Thyroid gland (tissue), 4 donors: Measurements from ENCODE around the gene GNG10. TPM values are rescaled to one million over a fixed set of nuclear protein-coding genes. Genes with fewer than 3 reads are reported as not detected.

ENCODE experiments used
- DNase-seq, 2 donors: peaks; one replicate each; pipeline ENCODE4 v3.0.0-alpha.2; 2019
- H3K27ac ChIP-seq, 3 donors: fragments of 200-600 bp; sonication (generic); 1 replicate in 2 of 3; 2 replicates in 1 of 3; pipeline ENCODE4 v1.5.1; 2016 to 2019; ENCODE audit warnings: mild to moderate bottlenecking in 1 of 3, moderate library complexity in 1 of 3
- H3K27me3 ChIP-seq: fragments of 200-600 bp; sonication (generic); one replicate; pipeline ENCODE4 v1.5.1; 2019
- H3K36me3 ChIP-seq, 2 donors: fragments of 200-600 bp; sonication (generic); one replicate each; pipeline ENCODE4 v1.5.1; 2016 to 2019
- H3K4me1 ChIP-seq, 2 donors: fragments of 200-600 bp; sonication (generic); one replicate each; pipeline ENCODE4 v1.5.1; 2017 to 2019
- H3K4me3 ChIP-seq, 3 donors: fragments of 200-600 bp; sonication (generic); replicated peaks in 1 of 3; 1 replicate in 2 of 3; 2 replicates in 1 of 3; pipeline ENCODE4 v1.5.1; 2016; ENCODE audit warnings: mild to moderate bottlenecking in 1 of 3
- H3K9me3 ChIP-seq: fragments of 200-600 bp; sonication (generic); one replicate; pipeline ENCODE4 v1.5.1; 2017
- CTCF ChIP-seq, 6 experiments: fragments of 200-600 bp in 3 of 6; fragments of 450-650 bp in 3 of 6; sonication (generic) in 3 of 6; IDR thresholded peaks; one replicate each; pipeline ENCODE4 v1.5.1; 2016 to 2019; ENCODE audit warnings: antibody characterized with exemption in 6 of 6, mild to moderate bottlenecking in 2 of 6, inconsistent platforms in 1 of 6, moderate library complexity in 1 of 6
- POLR2A ChIP-seq, 2 donors: fragments of 450-650 bp; IDR thresholded peaks; one replicate each; pipeline ENCODE4 v1.6.1; 2017; ENCODE audit warnings: antibody characterized with exemption in 2 of 2, mild to moderate bottlenecking in 2 of 2, moderate library complexity in 1 of 2
- WGBS, 2 donors: methylation state at CpG; one replicate each; pipeline ENCODE4 v1.1.5; 2017; 5-methylcytosine and 5-hydroxymethylcytosine counted together
- intact Hi-C: fragments of 100-400 bp; cut with DNase I; formaldehyde crosslinking; loops from one replicate; pipeline ENCODE4 v1.15.1; 2023
- total RNA-seq, 4 donors: library from RNA; depleted of rRNA; stranded (reverse); fragments of >200 nt; gene quantifications; one replicate each; pipeline ENCODE4 v1.2.3, GENCODE V29; 2016

GNG10 gene
- total RNA-seq, 4 donors from 2014 or later, result 44.8 to 57.3 (median 53.5) TPM

GRCh38 chr9:111715471-111715870, 54.1 kb downstream of the GNG10 start:
- Histone ChIP-seq H3K27me3 (no peaks in the 10 kb centered on the region), H3K4me1 (no peaks in the 10 kb centered on the region), H3K9me3 (no peaks in the 10 kb centered on the region), H3K36me3 (no peaks in the 10 kb centered on the region), H3K27ac (no peak overlapping the region), H3K4me3 (no peak overlapping the region)
- DNase-seq, result no peak
- intact Hi-C loops, result no loop called here
- no peak for TF ChIP-seq CTCF (IDR thresholded peaks at IDR 0.05)
- no peak for TF ChIP-seq POLR2A (IDR thresholded peaks at IDR 0.05)

GRCh38 chr9:111719541-111719940, 58.1 kb downstream of the GNG10 start:
- Histone ChIP-seq H3K4me1 (no peaks in the 10 kb centered on the region), H3K36me3 (no peaks in the 10 kb centered on the region), H3K27me3 (no peaks in the 10 kb centered on the region), H3K9me3 (no peaks in the 10 kb centered on the region), H3K27ac (no peak overlapping the region), H3K4me3 (no peak overlapping the region)
- WGBS, 2 donors, result 84 to 90% methylated on average over 2 of the region's 2 CpGs
- no peak for TF ChIP-seq CTCF (IDR thresholded peaks at IDR 0.05)
- intact Hi-C loops, result no loop called here
- DNase-seq, result no peak

Other genes starting within 250 kb of the GNG10 start
- gene ECPAS, start 177.2 kb upstream of the GNG10 start, total RNA-seq, result 100 to 1,000 TPM in 1 of 4 donors, 10 to 100 TPM in 3; 78.1 to 128 (median 81.5) TPM
- gene ZNF483, start 136.4 kb upstream of the GNG10 start, total RNA-seq, result 10 to 100 TPM; 26.2 to 82.4 (median 36.0) TPM
- 10 to 100 TPM; 27.7 to 64.3 (median 39.4) TPM for gene PTGR1, start 62.0 kb upstream of the GNG10 start, total RNA-seq
- gene DNAJC25, start 30.3 kb upstream of the GNG10 start, total RNA-seq, result 10 to 100 TPM in 2 of 4 donors, 1 to 10 TPM in 2; 6.0 to 15.2 (median 10.8) TPM
- under 1 TPM in 1 of 4 donors, not detected in 3; 0.13 TPM for gene SHOC1, start 133.3 kb downstream of the GNG10 start, total RNA-seq
- 10 to 100 TPM; 12.5 to 30.4 (median 21.2) TPM for gene UGCG, start 235.2 kb downstream of the GNG10 start, total RNA-seq